ENCODE results near the gene PAQR7.

Gene PAQR7

DNA sequence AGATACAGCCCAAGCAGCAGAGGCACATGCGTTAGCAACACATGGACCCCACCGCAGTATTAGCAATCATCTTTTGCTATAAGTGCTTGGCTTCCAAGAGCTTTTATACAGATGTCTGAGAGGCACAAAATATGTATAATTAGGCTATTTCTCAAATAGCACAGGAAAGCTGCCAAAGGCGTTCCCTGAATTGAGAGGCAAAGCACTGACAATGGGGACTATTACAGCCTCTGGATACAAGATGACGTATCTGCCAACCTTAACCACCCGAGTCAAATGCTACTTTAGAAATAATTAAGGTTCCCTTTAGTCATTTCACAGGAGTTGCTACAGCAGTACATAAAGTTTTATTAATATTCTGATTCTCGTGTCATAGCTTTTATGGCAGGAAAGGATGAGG, 24.3 kb upstream of the PAQR7 start:
- Histone ChIP-seq H3K27me3 (ENCODE audit: insufficient read depth, low read depth) (no peaks in the 10 kb centered on the region), H3K4me1 (ENCODE audit: low read depth, poor library complexity, severe bottlenecking) (peaks cover 42% of the 10 kb centered on the region), H3K4me2 (no peak overlapping the region), H3K4me3 (IDR thresholded peaks at IDR 0.05; ENCODE audit: insufficient read depth, low read depth, low read length) (no peak overlapping the region), H2AFZ (ENCODE audit: low read depth) (no peak overlapping the region), H3K79me2 (ENCODE audit: insufficient read depth, low read depth) (peaks cover 28% of the 10 kb centered on the region), H4K20me1 (ENCODE audit: insufficient read depth) (0 out of 2 replicates have a peak, but pooled peaks cover 3% of the 10 kb centered on the region), H3K9ac (no peak overlapping the region), H3K27ac (no peak overlapping the region), H3K36me3 (ENCODE audit: insufficient read depth) (peaks cover 4% of the 10 kb centered on the region; the same call in 1 of the 2 replicates)
- no peak for TF ChIP-seq CTCF (conservative IDR thresholded peaks at IDR 0.05; ENCODE audit: low read depth, low read length)

- Histone ChIP-seq H3K9ac (no peak overlapping the region), H4K20me1 (ENCODE audit: insufficient read depth) (0 out of 2 replicates have a peak, but pooled peaks cover 3% of the 10 kb centered on the region), H3K4me1 (ENCODE audit: low read depth, poor library complexity, severe bottlenecking) (peaks cover 28% of the 10 kb centered on the region), H3K4me3 (IDR thresholded peaks at IDR 0.05; ENCODE audit: insufficient read depth, low read depth, low read length) (no peak overlapping the region), H2AFZ (ENCODE audit: low read depth) (no peak overlapping the region), H3K27ac (no peak overlapping the region), H3K36me3 (ENCODE audit: insufficient read depth) (peaks cover 4% of the 10 kb centered on the region; the same call in 1 of the 2 replicates), H3K79me2 (ENCODE audit: insufficient read depth, low read depth) (peaks cover 14% of the 10 kb centered on the region), H3K4me2 (no peak overlapping the region), H3K27me3 (ENCODE audit: insufficient read depth, low read depth) (no peaks in the 10 kb centered on the region)
- no peak for TF ChIP-seq CTCF (conservative IDR thresholded peaks at IDR 0.05; ENCODE audit: low read depth, low read length)
Measured at GRCh38 chr1:25898223-25899015, 22.9 kb upstream of the PAQR7 start.

DNA sequence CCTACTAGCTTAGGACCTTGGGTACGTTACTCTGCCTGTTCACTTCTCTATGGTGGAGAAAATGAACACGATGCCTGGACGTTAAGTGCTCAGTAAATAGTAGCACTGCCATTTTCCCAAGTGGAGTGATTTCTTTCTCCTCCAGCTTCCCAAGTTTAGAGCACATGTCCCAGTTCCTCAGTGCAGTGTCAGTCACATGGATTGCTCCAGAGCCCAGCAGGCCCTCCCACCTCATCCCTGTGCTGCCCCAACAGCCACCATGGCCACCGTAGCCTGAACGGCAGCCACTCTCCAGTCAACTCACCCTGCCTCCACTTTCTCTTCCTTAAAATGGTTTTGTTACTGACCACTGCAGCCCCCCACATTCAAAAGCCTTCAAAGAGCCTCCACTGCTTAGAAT, 22.2 kb upstream of the PAQR7 start:
- H4K20me1 ChIP-seq (ENCODE audit: insufficient read depth), result no peaks in the 10 kb centered on the region

GRCh38 chr1:25896266-25896665, 20.8 kb upstream of the PAQR7 start:
- H4K20me1 ChIP-seq (ENCODE audit: insufficient read depth), result no peaks in the 10 kb centered on the region
- H3K9ac ChIP-seq, result no peak overlapping the region
- H3K4me3 ChIP-seq (IDR thresholded peaks at IDR 0.05; ENCODE audit: insufficient read depth, low read depth, low read length), result no peak overlapping the region
- no peak for TF ChIP-seq CTCF (conservative IDR thresholded peaks at IDR 0.05; ENCODE audit: low read depth, low read length)
- H3K36me3 ChIP-seq (ENCODE audit: insufficient read depth), result no peaks in the 10 kb centered on the region; the same call in 1 of the 2 replicates
- H3K27me3 ChIP-seq (ENCODE audit: insufficient read depth, low read depth), result no peaks in the 10 kb centered on the region
- no peak overlapping the region for H3K27ac ChIP-seq
- no peak overlapping the region for H3K4me2 ChIP-seq
- H3K4me1 ChIP-seq (ENCODE audit: low read depth, poor library complexity, severe bottlenecking), result peaks cover 16% of the 10 kb centered on the region
- no peaks in the 10 kb centered on the region for H3K79me2 ChIP-seq (ENCODE audit: insufficient read depth, low read depth)
- H2AFZ ChIP-seq (ENCODE audit: low read depth), result no peak overlapping the region

More for the DNA sequence above, 22.2 kb upstream of the PAQR7 start:
- H2AFZ ChIP-seq (ENCODE audit: low read depth), result no peak overlapping the region
- H3K27ac ChIP-seq, result no peak overlapping the region
- peaks cover 21% of the 10 kb centered on the region for H3K4me1 ChIP-seq (ENCODE audit: low read depth, poor library complexity, severe bottlenecking)
- H3K36me3 ChIP-seq (ENCODE audit: insufficient read depth), result peaks cover 3% of the 10 kb centered on the region; the same call in 1 of the 2 replicates
- no peaks in the 10 kb centered on the region for H3K27me3 ChIP-seq (ENCODE audit: insufficient read depth, low read depth)
- H3K4me2 ChIP-seq, result no peak overlapping the region
- no peak for TF ChIP-seq CTCF (conservative IDR thresholded peaks at IDR 0.05; ENCODE audit: low read depth, low read length)
- H3K4me3 ChIP-seq (IDR thresholded peaks at IDR 0.05; ENCODE audit: insufficient read depth, low read depth, low read length), result no peak overlapping the region
- peaks cover 8% of the 10 kb centered on the region for H3K79me2 ChIP-seq (ENCODE audit: insufficient read depth, low read depth)
- no peak overlapping the region for H3K9ac ChIP-seq
